GM21526 (cell line): Measurements from ENCODE around the gene TNFRSF1A.

Experiments used
- ATAC-seq: cut with Tn5 transposase; IDR thresholded peaks from one replicate; pipeline ENCODE4 v1.9.1; 2021; ENCODE audit warnings: moderate library complexity; ENCODE audit not compliant: unreplicated experiment, low FRiP score

The TNFRSF1A gene

DNA sequence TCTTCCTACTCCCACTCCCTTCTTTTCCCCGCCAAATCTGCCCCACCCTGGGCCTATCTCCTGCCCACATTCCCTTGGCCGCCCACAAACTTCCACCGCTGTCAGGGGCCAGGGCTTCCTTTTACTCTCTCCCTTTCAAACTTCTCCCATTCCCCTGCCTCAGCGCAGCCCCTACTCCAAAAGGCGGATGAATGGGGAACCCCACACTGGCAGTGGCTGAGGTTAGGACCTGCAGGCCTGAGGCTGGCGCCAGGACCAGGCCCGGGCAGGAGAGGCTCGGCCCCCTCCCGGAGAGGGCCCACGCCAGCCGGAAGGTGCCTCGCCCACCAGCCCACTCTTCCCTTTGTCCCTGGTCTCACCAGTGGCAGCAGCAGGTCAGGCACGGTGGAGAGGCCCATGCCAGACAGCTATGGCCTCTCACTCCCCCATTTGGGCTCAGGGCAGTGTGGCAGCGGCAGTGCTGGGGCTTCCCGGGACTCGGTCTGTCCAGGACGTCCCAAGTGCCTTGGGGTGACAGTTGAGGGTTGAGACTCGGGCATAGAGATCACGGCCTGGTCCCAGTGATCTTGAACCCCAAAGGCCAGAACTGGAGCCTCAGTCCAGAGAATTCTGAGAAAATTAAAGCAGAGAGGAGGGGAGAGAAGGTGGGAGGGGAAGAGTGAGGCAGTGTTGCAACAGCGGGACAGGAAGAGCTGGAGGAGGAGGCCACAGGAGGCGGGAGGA, at the start of gene TNFRSF1A:
Gene TNFRSF1A, minus strand, starts transcription at position 660 of the 723 bp plus-strand sequence. Its CDS starts 262 bp downstream, at position 398.
- ATAC-seq, result no peak

DNA sequence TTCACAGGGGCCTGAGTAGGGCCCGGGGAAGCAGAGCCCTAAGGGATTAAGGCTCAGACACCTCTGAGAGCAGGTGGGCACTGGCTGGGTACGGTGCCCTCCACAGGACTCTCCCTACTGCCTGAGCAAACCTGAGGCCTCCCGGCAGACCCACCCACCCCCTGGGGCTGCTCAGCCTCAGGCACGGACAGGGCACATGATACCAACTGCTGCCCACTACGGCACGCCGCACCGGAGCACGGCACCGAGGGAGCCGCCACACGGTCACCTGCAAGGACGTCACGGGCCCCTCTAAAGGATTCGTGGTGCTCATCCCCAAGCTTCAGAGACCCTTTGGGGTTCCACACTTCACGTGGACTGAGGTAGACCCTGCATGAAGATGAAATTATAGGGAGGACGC, 49.1 kb upstream of the TNFRSF1A start:
- no peak for ATAC-seq

DNA sequence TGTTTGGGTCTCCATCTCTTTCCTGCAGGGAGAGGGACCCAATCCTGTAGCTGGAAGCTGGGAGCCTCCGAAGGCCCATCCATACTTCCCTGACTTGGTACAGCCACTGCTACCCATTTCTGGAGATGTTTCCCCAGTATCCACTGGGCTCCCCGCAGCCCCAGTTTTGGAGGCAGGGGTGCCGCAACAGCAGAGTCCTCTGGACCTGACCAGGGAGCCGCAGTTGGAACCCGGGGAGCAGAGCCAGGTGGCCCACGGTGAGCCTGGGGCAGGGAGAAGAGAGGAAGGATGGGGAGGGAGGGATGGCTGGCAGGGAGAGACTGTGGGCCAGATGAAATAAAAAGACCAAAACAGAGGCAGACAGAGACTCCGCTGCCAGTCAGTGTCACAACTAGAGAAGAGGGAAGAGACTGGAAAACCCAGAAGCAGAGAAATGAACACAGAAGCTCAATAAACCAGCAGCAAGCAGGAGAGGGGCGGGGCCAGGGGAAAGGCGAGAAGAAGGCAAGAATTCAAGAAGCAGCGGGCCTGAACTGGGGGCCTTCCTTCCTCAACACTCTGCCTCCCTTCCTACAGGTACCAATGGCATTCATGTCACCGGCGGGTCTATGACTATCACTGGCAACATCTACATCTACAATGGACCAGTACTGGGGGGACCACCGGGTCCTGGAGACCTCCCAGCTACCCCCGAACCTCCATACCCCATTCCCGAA, 48.4 kb upstream of the TNFRSF1A start:
- no peak for ATAC-seq

DNA sequence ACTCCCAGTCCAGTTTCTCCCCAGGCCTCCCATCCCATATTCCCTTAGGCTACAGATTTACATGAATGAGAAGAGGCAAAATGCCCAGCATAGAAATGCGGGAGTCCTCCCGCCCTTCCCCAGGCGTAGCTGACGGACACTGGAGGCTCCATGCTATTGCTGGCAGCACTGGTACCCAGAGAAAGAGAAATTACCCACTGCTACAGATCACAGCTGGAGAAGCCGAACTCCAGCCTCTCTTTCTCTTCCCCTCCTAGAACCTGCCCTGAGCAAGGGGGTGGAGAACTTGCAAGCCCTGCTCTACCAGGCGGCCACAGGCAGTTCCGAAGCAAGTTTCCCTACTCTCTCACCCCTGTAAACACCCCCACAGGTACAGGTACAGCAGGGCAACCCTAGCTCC, 45.7 kb upstream of the TNFRSF1A start:
- no peak for ATAC-seq

DNA sequence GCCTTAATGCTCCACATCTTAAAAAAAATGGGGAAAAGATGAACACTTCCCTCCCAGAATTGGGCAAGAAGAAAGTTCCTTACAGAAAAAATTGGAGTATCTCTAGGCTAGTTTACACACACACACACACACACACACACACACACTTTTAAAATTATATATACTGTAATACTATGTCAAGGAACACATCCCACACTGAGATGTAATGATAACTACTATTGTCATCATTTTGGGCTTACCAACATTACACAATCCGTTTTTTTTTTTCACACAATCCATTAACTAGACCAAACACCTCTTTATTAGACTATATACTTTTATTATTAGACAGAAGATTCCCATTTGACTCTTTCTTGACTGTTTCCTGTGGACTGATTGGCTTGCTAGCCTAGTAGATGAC, 44.6 kb upstream of the TNFRSF1A start:
- no peak for ATAC-seq

DNA sequence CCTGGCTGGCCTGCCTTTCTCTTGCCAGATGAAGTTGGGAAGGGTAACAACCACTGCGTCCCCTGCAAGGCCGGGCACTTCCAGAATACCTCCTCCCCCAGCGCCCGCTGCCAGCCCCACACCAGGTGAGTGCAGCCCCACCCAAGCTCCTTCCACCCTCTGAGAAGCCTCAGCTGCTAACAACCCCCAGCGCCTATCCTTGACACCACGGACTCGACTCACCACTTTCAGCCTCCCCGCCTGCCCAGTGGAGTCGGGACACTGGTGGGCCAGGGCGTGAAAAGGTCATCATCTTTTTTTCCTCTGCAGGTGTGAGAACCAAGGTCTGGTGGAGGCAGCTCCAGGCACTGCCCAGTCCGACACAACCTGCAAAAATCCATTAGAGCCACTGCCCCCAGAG, 44.2 kb upstream of the TNFRSF1A start:
- no peak for ATAC-seq

DNA sequence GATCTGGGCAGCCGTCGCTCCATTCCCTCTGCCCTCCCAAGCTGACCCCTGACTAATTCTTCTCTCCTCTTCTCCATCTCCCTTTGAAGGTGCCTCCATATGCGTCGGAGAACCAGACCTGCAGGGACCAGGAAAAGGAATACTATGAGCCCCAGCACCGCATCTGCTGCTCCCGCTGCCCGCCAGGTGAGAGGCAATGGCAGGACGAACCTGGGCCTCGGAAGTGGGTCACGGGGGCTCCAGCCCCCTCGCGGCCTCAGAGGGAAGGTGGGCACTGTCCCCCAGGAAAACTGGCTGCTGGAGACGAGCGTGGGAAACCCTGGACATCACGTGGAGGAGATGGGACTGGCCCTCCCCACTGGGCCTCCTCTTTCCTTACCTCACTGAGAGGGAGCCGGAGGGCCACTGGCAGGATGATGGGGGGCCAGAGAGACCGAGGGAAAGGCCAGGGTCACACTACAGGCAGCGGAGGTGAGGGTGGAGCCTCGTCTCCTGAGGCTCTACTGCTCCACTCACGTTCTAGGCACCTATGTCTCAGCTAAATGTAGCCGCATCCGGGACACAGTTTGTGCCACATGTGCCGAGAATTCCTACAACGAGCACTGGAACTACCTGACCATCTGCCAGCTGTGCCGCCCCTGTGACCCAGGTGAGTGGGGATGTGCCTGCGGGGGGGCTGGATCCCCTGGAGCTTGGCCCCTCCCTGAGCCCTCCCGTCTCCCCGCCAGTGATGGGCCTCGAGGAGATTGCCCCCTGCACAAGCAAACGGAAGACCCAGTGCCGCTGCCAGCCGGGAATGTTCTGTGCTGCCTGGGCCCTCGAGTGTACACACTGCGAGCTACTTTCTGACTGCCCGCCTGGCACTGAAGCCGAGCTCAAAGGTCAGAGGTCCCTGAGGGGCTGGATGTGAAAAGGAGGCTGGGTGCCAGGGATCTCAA, 42.9 kb upstream of the TNFRSF1A start:
- no peak for ATAC-seq

DNA sequence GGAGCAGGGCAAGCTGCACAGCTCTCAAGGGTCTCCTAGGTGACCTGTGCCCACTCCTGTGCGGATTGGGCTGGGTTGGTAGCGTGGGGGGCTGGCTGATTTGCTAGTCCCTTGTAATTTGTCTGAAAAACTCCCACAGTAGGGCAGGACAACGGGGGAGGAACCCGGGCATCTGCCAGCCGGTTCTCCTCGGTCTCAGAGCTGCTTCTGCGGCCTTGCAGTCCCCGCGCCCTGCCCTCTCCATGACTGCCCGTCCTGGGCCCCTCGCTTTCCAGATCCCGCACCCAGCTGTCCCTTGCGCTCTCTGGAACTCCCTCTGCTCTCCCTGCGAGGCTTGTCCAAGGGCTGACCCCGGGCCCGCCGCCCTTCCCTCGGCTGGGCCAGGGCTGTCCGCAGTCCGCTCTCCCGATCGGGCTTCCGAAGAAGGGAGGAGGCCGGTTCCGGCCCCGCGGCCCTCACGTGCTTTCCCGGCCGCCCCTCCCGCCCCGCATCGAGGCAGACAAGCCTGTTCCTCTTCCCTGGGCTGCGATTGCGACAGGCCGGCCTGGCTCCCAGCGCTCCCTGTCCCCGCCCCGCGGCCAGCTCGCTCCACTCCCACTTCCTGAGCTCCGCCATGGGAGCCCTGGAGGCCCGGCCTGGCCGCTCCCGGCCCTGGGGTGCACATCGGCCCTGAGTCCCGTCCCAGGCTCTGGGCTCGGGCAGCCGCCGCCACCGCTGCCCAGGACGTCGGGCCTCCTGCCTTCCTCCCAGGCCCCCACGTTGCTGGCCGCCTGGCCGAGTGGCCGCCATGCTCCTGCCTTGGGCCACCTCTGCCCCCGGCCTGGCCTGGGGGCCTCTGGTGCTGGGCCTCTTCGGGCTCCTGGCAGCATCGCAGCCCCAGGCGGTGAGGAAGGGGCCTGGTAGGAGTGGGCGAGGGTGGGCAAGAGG, 42.0 kb upstream of the TNFRSF1A start, which contains the start of gene LTBR:
Gene LTBR, plus strand, starts transcription at position 591 of the 927 bp plus-strand sequence. Its CDS starts 197 bp downstream, at position 788.
- no peak for ATAC-seq

DNA sequence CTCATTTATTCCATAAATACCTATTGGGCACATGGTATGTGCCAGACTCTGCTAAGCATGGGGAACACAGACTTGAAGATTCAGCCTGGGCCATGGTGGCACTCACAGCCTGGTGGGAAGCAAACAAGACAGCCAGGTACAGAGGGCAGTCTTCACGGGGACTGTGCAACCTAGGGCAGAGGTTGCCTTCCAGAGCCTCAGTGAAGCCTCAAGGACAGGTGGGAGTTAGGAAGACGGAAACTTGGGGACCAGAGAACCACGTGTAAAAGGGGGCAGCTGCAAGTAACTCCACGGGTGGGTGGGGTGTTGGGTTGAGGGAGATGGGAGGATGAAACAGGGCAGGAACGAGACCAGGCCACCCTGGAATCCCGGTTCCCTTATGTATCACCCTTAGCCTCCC, 41.1 kb upstream of the TNFRSF1A start:
- no peak for ATAC-seq

DNA sequence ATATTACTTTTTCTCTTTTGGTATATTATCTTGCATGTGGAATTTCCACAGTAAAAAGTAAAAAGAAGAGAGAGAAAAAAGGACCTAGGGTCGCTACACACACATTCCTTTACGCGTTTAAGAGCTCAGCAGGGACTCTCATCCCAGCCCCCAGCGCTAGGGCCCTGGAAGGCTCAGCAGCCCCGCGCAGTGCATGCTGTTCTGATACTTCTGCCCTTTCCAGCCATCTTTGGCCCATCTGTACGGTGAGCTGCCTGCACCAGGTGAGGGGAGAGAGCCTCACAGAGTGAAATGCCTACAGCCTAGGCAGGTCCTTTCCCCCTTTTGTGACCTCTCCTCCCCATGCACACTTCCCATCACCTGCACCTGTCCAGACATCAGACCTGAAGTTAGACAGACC, 40.5 kb upstream of the TNFRSF1A start:
- ATAC-seq, result no peak

DNA sequence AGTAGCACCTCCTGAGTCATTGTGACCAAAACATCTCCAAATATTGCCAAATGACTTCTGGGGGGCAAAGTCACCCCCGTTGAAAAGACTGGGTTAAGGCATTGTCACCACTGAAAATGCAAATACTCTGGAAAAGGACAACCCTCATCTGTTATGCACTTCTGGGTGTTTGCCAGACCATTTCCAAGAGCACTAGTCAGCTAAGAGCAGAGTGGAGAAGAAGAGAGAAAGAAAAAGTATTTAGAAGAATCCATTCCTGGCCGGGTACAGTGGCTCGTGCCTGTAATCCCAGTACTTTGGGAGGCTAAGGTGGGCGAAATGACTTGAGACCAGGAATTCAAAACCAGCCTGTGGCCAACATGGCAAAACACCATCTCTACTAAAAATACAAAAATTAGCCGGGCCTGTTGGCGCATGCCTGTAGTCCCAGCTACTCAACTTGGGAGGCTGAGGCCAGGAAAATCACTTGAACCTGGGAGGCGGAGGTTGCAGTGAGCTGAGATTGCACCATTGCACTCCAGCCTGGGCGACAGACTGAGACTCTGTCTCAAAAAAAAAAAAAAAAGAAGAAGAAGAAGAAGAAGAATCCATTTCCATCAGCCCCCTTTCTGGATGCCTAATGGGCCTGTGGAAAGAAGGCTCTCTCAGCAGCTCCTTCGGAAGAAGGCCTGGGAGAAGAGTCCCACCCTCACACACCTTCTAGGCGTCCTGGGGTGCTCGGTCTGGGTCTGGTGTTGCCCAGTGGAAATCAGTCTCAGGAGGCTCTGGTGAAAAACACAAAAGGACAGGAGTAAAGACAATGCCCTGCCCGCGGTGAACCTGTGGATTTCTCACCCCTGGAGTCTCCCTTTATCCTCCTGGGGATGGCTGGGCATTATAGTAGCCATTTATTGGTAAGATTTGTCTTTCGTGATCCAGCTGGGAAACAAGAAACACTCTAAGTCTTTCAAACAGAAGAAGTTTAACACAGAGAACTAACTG, 38.6 kb upstream of the TNFRSF1A start:
- no peak for ATAC-seq

DNA sequence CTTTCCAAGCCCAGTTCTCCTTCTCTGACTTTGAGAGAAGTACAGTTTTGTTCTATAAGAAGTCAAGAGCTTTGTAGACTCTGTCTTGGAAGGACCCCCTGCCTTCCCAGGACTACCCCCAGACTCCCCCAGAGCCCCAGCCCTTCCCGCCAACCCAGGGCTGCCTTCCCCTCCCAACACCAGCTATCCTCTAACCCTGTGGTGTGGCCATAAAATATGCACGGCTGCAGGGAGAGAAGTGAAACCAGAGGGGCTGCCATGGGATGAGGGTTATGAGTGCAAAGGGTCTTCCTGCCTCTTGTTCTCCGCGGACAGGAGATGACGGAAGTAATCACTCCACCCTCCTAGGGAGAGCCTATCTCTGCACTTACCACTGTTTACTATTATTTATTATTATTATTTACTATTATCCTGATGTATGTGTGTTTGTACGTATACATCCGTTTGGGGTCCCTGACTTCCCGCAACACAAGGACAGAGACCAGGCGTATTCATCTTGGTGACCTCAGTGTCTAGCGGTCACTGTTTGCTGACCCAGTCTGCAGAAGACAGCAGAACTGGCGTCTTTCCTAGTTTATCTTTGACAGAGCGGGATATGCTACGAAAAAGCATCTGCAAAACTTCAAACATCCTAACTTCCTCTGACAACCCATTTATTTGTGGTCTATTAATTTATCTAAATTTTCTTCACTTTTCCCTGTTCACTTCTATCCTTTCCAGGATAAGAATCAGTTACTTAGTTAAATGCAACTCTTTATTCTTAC, 37.0 kb upstream of the TNFRSF1A start:
- no peak for ATAC-seq

DNA sequence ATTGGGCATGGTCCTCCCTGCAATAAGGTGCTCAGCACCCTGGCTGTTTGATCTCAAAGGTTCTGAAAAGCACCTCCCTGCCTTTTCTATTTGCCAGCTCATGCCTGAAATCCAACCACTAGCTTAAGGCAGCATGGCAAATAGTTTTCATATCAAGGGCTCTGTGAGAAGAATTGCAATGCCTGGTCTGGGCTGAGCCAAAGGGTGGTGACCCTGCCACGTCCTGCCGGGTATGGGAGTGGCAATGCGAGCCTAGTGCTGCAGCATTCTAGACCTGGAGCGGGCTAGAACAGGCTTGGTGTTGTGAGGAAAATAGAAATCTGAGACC, 35.8 kb upstream of the TNFRSF1A start:
- no peak for ATAC-seq

DNA sequence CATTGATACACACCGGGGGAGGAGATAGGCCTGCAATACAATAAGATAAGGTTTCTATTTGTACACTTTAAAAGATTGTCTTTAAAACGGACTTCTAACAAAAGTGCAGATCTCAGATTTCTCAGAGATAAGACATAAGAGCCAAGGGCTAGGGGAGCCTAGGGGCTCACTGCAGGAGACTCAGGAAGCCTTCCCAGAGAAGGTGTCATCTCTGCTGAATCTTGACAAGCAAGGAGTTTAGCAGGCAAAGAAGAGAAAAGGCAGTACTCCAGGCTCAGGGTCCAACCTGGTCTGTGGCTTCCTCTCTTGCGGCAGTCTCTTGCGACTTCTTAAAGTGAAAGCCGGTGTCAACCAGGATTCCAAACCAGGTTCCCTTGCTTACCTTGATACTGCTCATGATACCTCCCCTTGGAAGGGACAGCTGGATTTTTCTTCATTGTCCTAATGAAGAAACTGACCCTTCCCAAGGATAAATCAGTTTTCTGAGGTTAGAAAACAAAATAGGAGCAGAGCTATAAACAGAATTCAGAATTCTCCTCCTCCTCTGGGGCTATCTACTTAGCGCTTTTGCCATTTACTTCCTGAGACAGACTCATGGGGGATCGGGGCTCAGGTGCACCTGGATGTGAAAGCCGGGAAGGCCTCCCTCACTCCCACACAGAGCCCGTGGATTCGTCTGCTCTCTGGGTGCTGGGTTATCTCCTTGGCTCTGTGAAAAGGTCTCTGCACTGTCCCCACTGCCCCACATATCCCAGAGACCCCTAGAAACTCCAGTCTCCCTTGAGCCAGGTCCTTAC, 35.2 kb upstream of the TNFRSF1A start:
- ATAC-seq, result no peak

DNA sequence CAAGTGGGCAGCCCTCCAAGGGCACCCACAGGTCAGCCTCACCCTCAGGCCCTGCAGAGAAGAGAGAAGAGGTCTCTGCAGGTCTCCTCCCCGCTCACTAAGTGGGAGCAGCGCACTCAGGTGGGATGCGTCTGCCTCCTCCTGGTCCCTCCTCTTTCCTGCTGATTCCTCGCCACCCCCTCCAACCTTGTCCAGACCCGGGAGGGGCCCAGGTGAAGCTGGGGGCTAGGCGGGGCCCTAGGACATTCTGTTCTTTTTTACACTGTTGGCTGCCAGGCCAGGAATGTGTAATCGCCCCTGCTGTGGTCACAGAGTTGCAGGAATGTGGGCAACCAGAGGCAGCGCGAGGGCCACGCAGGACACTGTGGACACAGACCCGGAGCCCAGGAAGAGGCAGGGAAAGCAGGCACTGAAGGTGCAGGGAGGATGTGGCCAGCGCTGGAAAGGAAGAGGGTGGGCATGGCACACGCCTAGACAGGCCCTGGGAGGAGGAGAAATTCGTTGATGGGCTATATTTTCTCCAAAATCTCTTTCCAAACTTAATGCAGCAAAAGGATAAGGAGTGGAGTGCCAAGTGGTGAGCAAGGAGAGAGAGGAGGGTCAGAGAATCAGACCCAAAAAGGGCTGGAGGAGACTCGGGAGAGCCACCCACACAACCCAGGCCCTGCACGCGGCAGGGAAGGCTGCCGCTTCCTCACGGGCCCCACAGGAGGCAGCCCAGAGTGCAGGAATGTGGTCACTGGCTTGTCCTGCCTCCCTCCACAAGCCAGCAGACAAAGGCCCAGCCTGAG, 34.4 kb upstream of the TNFRSF1A start:
- ATAC-seq, result no peak

DNA sequence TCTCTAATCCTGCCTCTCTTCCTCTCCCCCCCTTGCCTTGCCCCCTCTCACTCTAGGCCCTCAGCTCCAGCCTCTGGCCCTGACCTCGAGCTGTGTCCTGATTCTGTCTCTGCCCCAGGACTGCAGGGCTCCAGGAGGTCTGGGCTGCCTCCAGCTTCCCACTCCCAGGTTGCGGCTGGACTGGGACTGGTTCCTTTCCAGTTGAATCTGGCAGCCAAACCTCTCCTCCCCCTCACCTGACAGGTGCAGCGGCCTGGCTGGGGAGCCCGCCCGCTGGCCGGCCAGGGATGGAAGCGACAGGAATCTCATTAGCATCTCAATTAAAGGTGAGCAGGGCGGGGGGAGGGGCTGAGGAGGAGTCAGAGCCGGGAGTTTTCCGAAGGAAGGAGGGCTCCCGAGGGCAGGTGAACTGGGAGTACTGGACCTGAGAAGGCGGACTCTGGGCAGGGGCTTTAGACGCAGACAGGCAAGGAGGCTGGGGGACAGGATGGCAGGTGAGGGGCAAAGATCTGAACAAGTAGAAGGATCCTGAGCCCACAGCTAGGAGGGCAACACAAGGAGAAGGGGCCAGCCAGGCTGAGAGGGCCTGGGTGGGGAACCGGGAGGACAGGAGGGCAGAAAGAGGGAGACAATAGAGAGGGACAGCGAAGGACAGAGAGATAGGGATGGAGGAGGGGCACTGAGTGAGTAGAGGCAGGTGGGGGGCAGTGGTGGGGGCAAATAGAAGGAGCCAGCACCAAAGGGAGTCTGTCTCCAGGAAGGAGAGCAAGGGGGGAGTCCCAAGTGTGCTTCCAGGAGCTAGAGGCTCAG, 33.6 kb upstream of the TNFRSF1A start, which contains the start of gene SCNN1A:
Gene SCNN1A, minus strand, starts transcription at position 295 of the 810 bp plus-strand sequence. CDS start 780 bp downstream, outside the sequence.
- no peak for ATAC-seq
